CD14-positive monocyte (primary cell): Measurements from ENCODE around the gene ADCY2. TPM values are rescaled to one million over a fixed set of nuclear protein-coding genes. Genes with fewer than 3 reads are reported as not detected.

Experiments used
- DNase-seq, 3 donors: peaks; one replicate each; pipeline ENCODE4 v3.0.0-alpha.2; 2011 to 2022
- H2AFZ ChIP-seq: 2 replicates; pipeline ENCODE4 v1.6.0; 2012; ENCODE audit warnings: mild to moderate bottlenecking, low read depth, low read length, inconsistent platforms; ENCODE audit not compliant: insufficient read depth, poor library complexity, severe bottlenecking
- H3K27ac ChIP-seq, 2 donors: 1 replicate in 1 of 2; 2 replicates in 1 of 2; pipeline ENCODE4 v1.5.1; 2012 to 2013; ENCODE audit warnings: low read length in 2 of 2, control low read depth in 1 of 2, inconsistent platforms in 1 of 2, low read depth in 1 of 2, mild to moderate bottlenecking in 1 of 2
- H3K27me3 ChIP-seq, 2 donors: one replicate each; pipeline versions ENCODE4 v1.6.0 to v1.6.1; 2011 to 2013; ENCODE audit warnings: low read length in 2 of 2; ENCODE audit not compliant: control insufficient read depth in 2 of 2, insufficient read depth in 2 of 2
- H3K36me3 ChIP-seq, 2 donors: replicated peaks in 1 of 2; 1 replicate in 1 of 2; 2 replicates in 1 of 2; pipeline versions ENCODE4 v1.5.1 to v1.6.1; 2012 to 2013; ENCODE audit warnings: low read length in 2 of 2, control low read depth in 1 of 2, inconsistent platforms in 1 of 2, mild to moderate bottlenecking in 1 of 2; ENCODE audit not compliant: insufficient read depth in 2 of 2, control insufficient read depth in 1 of 2
- H3K4me1 ChIP-seq, 2 donors: 1 replicate in 1 of 2; 2 replicates in 1 of 2; pipeline versions ENCODE4 v1.5.1 to v1.6.1; 2012 to 2013; ENCODE audit warnings: low read length in 2 of 2, control low read depth in 1 of 2, inconsistent platforms in 1 of 2, mild to moderate bottlenecking in 1 of 2, moderate library complexity in 1 of 2; ENCODE audit not compliant: insufficient read depth in 2 of 2, control insufficient read depth in 1 of 2
- H3K4me2 ChIP-seq: replicated peaks from 2 replicates; pipeline ENCODE3; 2012; ENCODE audit warnings: low read length, moderate library complexity, mild to moderate bottlenecking; ENCODE audit not compliant: poor library complexity, severe bottlenecking; ENCODE audit errors: extremely low read depth
- H3K4me3 ChIP-seq, 3 experiments: fragments of 200-600 bp in 1 of 3; sonication (generic) in 1 of 3; replicated peaks in 1 of 3; 1 replicate in 2 of 3; 2 replicates in 1 of 3; pipeline ENCODE4 v1.5.1; 2011 to 2013; ENCODE audit warnings: low read length in 3 of 3, mild to moderate bottlenecking in 3 of 3, control low read depth in 2 of 3, low read depth in 2 of 3, inconsistent platforms in 1 of 3, moderate library complexity in 1 of 3
- H3K79me2 ChIP-seq: 2 replicates; pipeline ENCODE4 v1.6.0; 2012; ENCODE audit warnings: mild to moderate bottlenecking, control low read depth, inconsistent platforms, low read length, moderate library complexity; ENCODE audit not compliant: insufficient read depth
- H3K9ac ChIP-seq: 2 replicates; pipeline ENCODE4 v1.6.0; 2017; ENCODE audit warnings: low read length, mild to moderate bottlenecking; ENCODE audit not compliant: insufficient read depth, poor library complexity, severe bottlenecking
- H3K9me3 ChIP-seq, 2 donors: replicated peaks in 1 of 2; 1 replicate in 1 of 2; 2 replicates in 1 of 2; pipeline versions ENCODE4 v1.5.1 to v1.6.1; 2012 to 2013; ENCODE audit warnings: low read length in 2 of 2, control low read depth in 1 of 2; ENCODE audit not compliant: control insufficient read depth in 1 of 2, insufficient read depth in 1 of 2
- H4K20me1 ChIP-seq: 2 replicates; pipeline ENCODE4 v1.6.0; 2012; ENCODE audit warnings: mild to moderate bottlenecking, low read length, control low read depth, moderate library complexity; ENCODE audit not compliant: insufficient read depth
- H3K27ac Mint-ChIP-seq, 7 donors: one replicate each; pipeline ENCODE4 v1.8.0; 2020; ENCODE audit warnings: mild to moderate bottlenecking in 7 of 7, mixed read lengths in 7 of 7, moderate library complexity in 6 of 7, inconsistent platforms in 2 of 7
- H3K27me3 Mint-ChIP-seq, 3 donors: one replicate each; pipeline ENCODE4 v1.8.0; 2021 to 2022; ENCODE audit warnings: low read depth in 3 of 3, mild to moderate bottlenecking in 3 of 3, mixed read lengths in 3 of 3, moderate library complexity in 3 of 3, inconsistent platforms in 1 of 3
- H3K36me3 Mint-ChIP-seq, 2 donors: one replicate each; pipeline ENCODE4 v1.8.0; 2020; ENCODE audit warnings: mixed read lengths in 2 of 2, inconsistent platforms in 1 of 2, mild to moderate bottlenecking in 1 of 2
- H3K4me1 Mint-ChIP-seq: one replicate; pipeline ENCODE4 v1.8.0; 2020; ENCODE audit warnings: mild to moderate bottlenecking, mixed read lengths
- H3K4me3 Mint-ChIP-seq, 2 donors: one replicate each; pipeline ENCODE4 v1.8.0; 2020; ENCODE audit warnings: mild to moderate bottlenecking in 2 of 2, mixed read lengths in 2 of 2, moderate library complexity in 1 of 2
- H3K9me3 Mint-ChIP-seq, 7 donors: one replicate each; pipeline ENCODE4 v1.8.0; 2020 to 2022; ENCODE audit warnings: mixed read lengths in 7 of 7, mild to moderate bottlenecking in 6 of 7, moderate library complexity in 6 of 7, inconsistent platforms in 2 of 7
- CTCF ChIP-seq: fragments of 200-600 bp; IDR thresholded peaks from one replicate; pipeline ENCODE4 v1.8.0; 2022; ENCODE audit warnings: antibody characterized with exemption, mild to moderate bottlenecking
- WGBS: methylation state at CpG from one replicate; pipeline ENCODE4 v1.1.5; 2013; ENCODE audit warnings: missing lambda C conversion rate; ENCODE audit not compliant: insufficient coverage; 5-methylcytosine and 5-hydroxymethylcytosine counted together
- intact Hi-C, 2 donors: fragments of 100-400 bp; cut with micrococcal nuclease; formaldehyde crosslinking; loops; one replicate each; pipeline versions ENCODE4 v1.15.0 to v1.15.1; 2023
- polyA plus RNA-seq, 3 donors: library from polyadenylated mRNA; depleted of rRNA in 1 of 3; unstranded in 2 of 3; stranded (reverse) in 1 of 3; fragments of 300-500 nt in 2 of 3; fragments of >200 nt in 1 of 3; fragmentation: Illumina TruSeq in 2 of 3; gene quantifications; 1 replicate in 2 of 3; 2 replicates in 1 of 3; pipeline ENCODE4 v1.2.3, GENCODE V29; 2012 to 2021

Gene ADCY2
- polyA plus RNA-seq, 3 donors, result not detected

- H3K9ac ChIP-seq, result no peak overlapping the region
- Mint-ChIP-seq H3K9me3 (peaks cover 0 to 9% (median 2%) of the 10 kb centered on the region in 7 donors), H3K36me3 (no peaks in the 10 kb centered on the region), H3K4me3 (no peak overlapping the region), H3K27ac (no peak overlapping the region), H3K4me1 (no peaks in the 10 kb centered on the region), H3K27me3 (peaks cover 0 to 2% (median 0%) of the 10 kb centered on the region in 3 donors)
- no peaks in the 10 kb centered on the region for H3K9me3 ChIP-seq
- H2AFZ ChIP-seq, result no peak overlapping the region
- no peak overlapping the region for H3K27ac ChIP-seq
- no peaks in the 10 kb centered on the region for H3K79me2 ChIP-seq
- no peaks in the 10 kb centered on the region for H3K27me3 ChIP-seq
- DNase-seq, result no peak
- no peak for TF ChIP-seq CTCF
- no peak overlapping the region for H3K4me2 ChIP-seq
- no peaks in the 10 kb centered on the region for H3K4me1 ChIP-seq
- H3K4me3 ChIP-seq, result no peak overlapping the region
- H3K36me3 ChIP-seq, result no peaks in the 10 kb centered on the region
- intact Hi-C loops, result no loop called here
- 80% methylated on average over 1 of the region's 2 CpGs for WGBS
- H4K20me1 ChIP-seq, result no peaks in the 10 kb centered on the region
Measured at GRCh38 chr5:7445068-7445467, 49.1 kb downstream of the ADCY2 start.

GRCh38 chr5:7445831-7446230 lies 49.9 kb downstream of the ADCY2 start:
- Histone ChIP-seq H3K9me3 (no peaks in the 10 kb centered on the region), H3K36me3 (no peaks in the 10 kb centered on the region), H3K27ac (no peak overlapping the region), H3K4me3 (no peak overlapping the region), H4K20me1 (no peaks in the 10 kb centered on the region), H3K4me1 (no peaks in the 10 kb centered on the region), H3K27me3 (no peaks in the 10 kb centered on the region), H3K9ac (no peak overlapping the region), H2AFZ (no peak overlapping the region), H3K79me2 (no peaks in the 10 kb centered on the region), H3K4me2 (no peak overlapping the region)
- H3K9me3 Mint-ChIP-seq, result peaks cover 0 to 9% (median 2%) of the 10 kb centered on the region in 7 donors
- H3K4me3 Mint-ChIP-seq, result no peak overlapping the region
- DNase-seq, result no peak
- H3K27me3 Mint-ChIP-seq, result peaks cover 0 to 2% (median 0%) of the 10 kb centered on the region in 3 donors
- TF ChIP-seq CTCF, result no peak
- intact Hi-C loops, result no loop called here
- H3K27ac Mint-ChIP-seq, result no peak overlapping the region
- WGBS, result no CpG with 5 or more reads among the region's 2 CpGs
- no peaks in the 10 kb centered on the region for H3K4me1 Mint-ChIP-seq
- H3K36me3 Mint-ChIP-seq, result no peaks in the 10 kb centered on the region
